Upper lobe of right lung (tissue), 1 donor: ENCODE measurements around the gene SEMA6B. TPM values are rescaled to one million over a fixed set of nuclear protein-coding genes. Genes with fewer than 3 reads are reported as not detected.
"Not testable (repeated sequence)": the region's sequence is repeated elsewhere in the genome, so short reads cannot be mapped to it uniquely, and the experiment has no call there.

Experiments
- ATAC-seq: fragments of 200-7000 bp; cut with Tn5 transposase; one replicate; pipeline ENCODE4 v1.9.1; 2020; ENCODE audit warnings: mild to moderate bottlenecking, moderate library complexity
- DNase-seq: peaks from one replicate; pipeline ENCODE4 v3.0.0-alpha.2; 2020
- H3K27ac ChIP-seq: fragments of 200-600 bp; one replicate; pipeline ENCODE4 v1.8.0; 2022
- H3K27me3 ChIP-seq: fragments of 200-600 bp; one replicate; pipeline ENCODE4 v1.8.0; 2022; ENCODE audit warnings: mild to moderate bottlenecking
- H3K36me3 ChIP-seq: fragments of 200-600 bp; one replicate; pipeline ENCODE4 v1.8.0; 2022
- H3K4me1 ChIP-seq: fragments of 200-600 bp; one replicate; pipeline ENCODE4 v1.8.0; 2022
- H3K4me3 ChIP-seq: fragments of 200-600 bp; one replicate; pipeline ENCODE4 v1.8.0; 2022; ENCODE audit warnings: mild to moderate bottlenecking
- H3K9me3 ChIP-seq: fragments of 200-600 bp; one replicate; pipeline ENCODE4 v1.8.0; 2022
- intact Hi-C: fragments of 100-400 bp; cut with DNase I; formaldehyde crosslinking; loops from one replicate; pipeline ENCODE4 v1.11.0; 2022
- total RNA-seq: library from RNA; stranded (reverse); fragmentation: NEBNext Ultra II Directional; extraction: Animal tissue kit (Norgen Biotek cat#: 25700); gene quantifications from one replicate; pipeline ENCODE4 v1.2.1, GENCODE V29; 2021
- TF ChIP-seq, protein P1 (sequence below): fragments of 200-600 bp; IDR thresholded peaks from one replicate; pipeline ENCODE4 v1.8.0; 2022; ENCODE audit warnings: antibody characterized with exemption
- donor health status: DM: no; HTN: yes; CAD: no; lungs with severe emphysema.

SEMA6B gene
- total RNA-seq, 1 donor from 2014 or later = 20.3 TPM

DNA sequence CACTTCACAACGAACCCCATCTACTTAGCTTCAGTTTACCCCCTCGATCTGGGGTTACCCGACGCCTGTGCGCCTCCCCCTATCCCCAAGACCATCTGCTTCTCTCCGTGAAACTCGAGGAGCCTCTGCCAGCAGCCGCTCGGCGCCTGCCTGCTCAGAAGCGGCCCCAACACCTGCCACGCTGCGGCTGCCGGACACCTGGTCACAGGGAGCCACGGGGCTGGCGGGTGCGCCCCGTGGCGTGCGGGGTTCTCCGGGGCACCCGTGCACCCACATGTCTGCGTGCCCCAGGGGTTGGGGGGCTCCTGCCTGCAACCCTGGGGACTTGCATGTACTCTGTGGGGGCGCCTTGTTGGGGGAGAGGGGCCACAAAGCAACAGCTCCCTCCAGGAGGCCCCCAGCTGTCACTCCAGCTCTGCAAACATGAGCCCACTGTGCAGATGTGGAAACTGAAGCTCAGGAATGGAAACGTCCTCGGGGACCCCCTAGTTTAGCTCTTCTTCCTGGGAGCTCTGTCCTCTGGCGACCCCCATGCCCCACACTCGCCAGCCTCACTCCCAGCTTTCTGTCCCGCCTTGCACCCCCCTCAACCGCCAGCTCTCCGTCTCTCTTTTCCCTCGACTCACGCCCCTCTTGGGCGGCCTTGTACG is 7.0 kb upstream of the SEMA6B start:
- Histone ChIP-seq H3K27me3 (no peaks in the 10 kb centered on the region), H3K36me3 (no peaks in the 10 kb centered on the region), H3K9me3 (no peaks in the 10 kb centered on the region), H3K27ac (no peak overlapping the region), H3K4me3 (no peak overlapping the region), H3K4me1 (no peaks in the 10 kb centered on the region)
- ATAC-seq = no peak
- no peak for DNase-seq
- TF ChIP-seq, protein P1, sequence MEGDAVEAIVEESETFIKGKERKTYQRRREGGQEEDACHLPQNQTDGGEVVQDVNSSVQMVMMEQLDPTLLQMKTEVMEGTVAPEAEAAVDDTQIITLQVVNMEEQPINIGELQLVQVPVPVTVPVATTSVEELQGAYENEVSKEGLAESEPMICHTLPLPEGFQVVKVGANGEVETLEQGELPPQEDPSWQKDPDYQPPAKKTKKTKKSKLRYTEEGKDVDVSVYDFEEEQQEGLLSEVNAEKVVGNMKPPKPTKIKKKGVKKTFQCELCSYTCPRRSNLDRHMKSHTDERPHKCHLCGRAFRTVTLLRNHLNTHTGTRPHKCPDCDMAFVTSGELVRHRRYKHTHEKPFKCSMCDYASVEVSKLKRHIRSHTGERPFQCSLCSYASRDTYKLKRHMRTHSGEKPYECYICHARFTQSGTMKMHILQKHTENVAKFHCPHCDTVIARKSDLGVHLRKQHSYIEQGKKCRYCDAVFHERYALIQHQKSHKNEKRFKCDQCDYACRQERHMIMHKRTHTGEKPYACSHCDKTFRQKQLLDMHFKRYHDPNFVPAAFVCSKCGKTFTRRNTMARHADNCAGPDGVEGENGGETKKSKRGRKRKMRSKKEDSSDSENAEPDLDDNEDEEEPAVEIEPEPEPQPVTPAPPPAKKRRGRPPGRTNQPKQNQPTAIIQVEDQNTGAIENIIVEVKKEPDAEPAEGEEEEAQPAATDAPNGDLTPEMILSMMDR = no peak
- intact Hi-C loops = no loop called here

GRCh38 chr19:4563562-4563961 is 4.1 kb upstream of the SEMA6B start:
- H3K27ac ChIP-seq, H3K36me3 ChIP-seq, H3K4me3 ChIP-seq, H3K27me3 ChIP-seq, H3K9me3 ChIP-seq, DNase-seq, intact Hi-C loops, H3K4me1 ChIP-seq: not testable (repeated sequence)
- ATAC-seq = peak; percentile 69

- H3K9me3 ChIP-seq, H3K27me3 ChIP-seq, DNase-seq, H3K4me1 ChIP-seq, H3K36me3 ChIP-seq, H3K4me3 ChIP-seq, intact Hi-C loops, H3K27ac ChIP-seq: not testable (repeated sequence)
- peak; percentile 76 for ATAC-seq
These were observed 2.6 kb upstream of the SEMA6B start for GRCh38 chr19:4562085-4562484.

GRCh38 chr19:4557971-4558941 is 1.2 kb downstream of the SEMA6B start:
- no peaks in the 10 kb centered on the region for H3K36me3 ChIP-seq
- DNase-seq (peak; percentile 70), ATAC-seq (peak; percentile 43)
- intact Hi-C loops = no loop called here
- no peak overlapping the region for H3K27ac ChIP-seq
- peak overlapping the region; percentile 53 for H3K4me3 ChIP-seq
- no peaks in the 10 kb centered on the region for H3K27me3 ChIP-seq
- TF ChIP-seq, protein P1 = peak; percentile 100
- H3K9me3 ChIP-seq = no peaks in the 10 kb centered on the region
- H3K4me1 ChIP-seq = peaks cover 6% of the 10 kb centered on the region

DNA sequence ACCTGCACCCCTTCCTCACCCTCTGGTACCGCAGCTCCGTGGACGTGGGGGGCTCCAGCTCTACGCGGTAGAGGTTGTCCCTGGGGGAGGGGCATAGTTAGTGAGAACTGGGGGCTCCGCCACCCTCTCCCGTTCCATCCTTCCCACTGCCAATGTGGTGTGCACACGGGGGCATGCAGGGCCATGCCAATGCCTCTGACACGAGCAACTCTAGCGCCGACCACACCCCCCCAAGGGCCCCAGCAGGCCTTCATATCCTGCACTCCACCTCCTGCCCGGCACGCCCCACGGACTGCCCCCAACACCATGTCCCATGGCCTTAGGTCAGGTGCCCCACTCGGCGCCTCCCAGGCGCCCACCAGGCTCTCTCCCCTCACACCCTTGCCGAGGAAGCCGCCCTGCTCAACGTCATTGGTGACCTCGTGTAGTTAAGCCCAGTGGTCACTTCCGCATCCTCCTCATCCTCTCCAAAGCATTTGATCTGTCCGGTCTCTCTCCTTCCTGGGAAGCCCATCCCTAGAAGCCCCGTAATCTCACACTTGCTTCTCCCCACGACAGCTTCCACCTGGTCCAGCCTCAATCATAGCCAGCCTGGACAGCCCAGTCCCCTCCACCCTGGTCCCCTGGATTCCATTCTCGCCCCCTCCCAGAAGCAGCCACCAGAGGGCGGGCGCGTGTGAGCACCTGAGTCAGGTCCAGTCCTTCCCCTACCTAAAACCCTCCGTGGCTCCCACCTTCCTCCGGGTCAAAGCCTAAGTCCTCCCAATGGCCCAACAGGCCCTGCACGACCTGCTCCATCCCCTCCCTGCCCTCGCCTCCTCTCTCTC is 2.1 kb downstream of the SEMA6B start:
- TF ChIP-seq, protein P1 = no peak
- DNase-seq (no peak), ATAC-seq (no peak)
- H3K9me3 ChIP-seq = no peaks in the 10 kb centered on the region
- H3K27ac ChIP-seq = no peak overlapping the region
- intact Hi-C loops = no loop called here
- peaks cover 6% of the 10 kb centered on the region for H3K4me1 ChIP-seq
- H3K36me3 ChIP-seq = no peaks in the 10 kb centered on the region
- no peaks in the 10 kb centered on the region for H3K27me3 ChIP-seq
- peak overlapping the region; percentile 53 for H3K4me3 ChIP-seq

- TF ChIP-seq, protein P1 = no peak
- Histone ChIP-seq H3K27ac (no peak overlapping the region), H3K36me3 (peaks cover 5% of the 10 kb centered on the region), H3K4me3 (no peak overlapping the region), H3K27me3 (no peaks in the 10 kb centered on the region), H3K9me3 (no peaks in the 10 kb centered on the region), H3K4me1 (peaks cover 6% of the 10 kb centered on the region)
- DNase-seq (peak; percentile 74), ATAC-seq (peak; percentile 58)
- intact Hi-C loops = no loop called here
These were observed 2.8 kb downstream of the SEMA6B start for GRCh38 chr19:4556597-4557127.
